Measurements from ENCODE around the gene KAT6B. TPM values are rescaled to one million over a fixed set of nuclear protein-coding genes. Genes with fewer than 3 reads are reported as not detected.

Gene KAT6B
- total and polyA plus RNA-seq, 10 of the 15 experiments (the other 5 are each of a cell fraction or from before 2014, with no cell fraction given) = 2.7 to 22.6 (median 15.7) TPM

DNA sequence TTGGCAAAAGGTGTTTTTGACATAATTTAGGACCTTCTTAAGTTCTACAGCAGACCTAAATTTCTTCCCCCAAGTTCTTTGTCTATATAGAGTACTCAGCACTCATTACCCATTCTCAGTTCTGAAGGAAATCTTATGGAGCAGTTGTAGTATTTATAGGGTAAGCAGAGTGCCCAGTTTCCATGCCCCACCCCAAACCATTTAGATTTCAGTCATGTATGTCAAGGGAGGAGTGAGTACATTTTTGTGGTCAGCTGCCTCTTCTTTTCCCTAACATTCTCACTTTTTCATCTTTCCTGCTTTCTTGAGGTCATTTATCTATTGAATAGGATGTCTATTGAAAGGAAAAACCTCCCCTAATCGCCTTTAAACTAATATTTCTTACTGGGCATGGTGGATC is 83.3 kb downstream of the KAT6B start (continued):
- no peak for TF ChIP-seq SUZ12 (IDR thresholded peaks at IDR 0.05; ENCODE audit: unreplicated experiment)

GRCh38 chr10:74910241-74910975 is 84.0 kb downstream of the KAT6B start:
- in situ Hi-C loops (cut with MboI) = no loop called here
- no peak for TF ChIP-seq EGR1 (IDR thresholded peaks at IDR 0.05; ENCODE audit: borderline replicate concordance in 1 of 2, low read depth in 2 of 2, low read length in 2 of 2)
- TF ChIP-seq BRCA1 (IDR thresholded peaks at IDR 0.05; ENCODE audit: low read depth, low read length) = no peak
- TF ChIP-seq, protein P1, sequence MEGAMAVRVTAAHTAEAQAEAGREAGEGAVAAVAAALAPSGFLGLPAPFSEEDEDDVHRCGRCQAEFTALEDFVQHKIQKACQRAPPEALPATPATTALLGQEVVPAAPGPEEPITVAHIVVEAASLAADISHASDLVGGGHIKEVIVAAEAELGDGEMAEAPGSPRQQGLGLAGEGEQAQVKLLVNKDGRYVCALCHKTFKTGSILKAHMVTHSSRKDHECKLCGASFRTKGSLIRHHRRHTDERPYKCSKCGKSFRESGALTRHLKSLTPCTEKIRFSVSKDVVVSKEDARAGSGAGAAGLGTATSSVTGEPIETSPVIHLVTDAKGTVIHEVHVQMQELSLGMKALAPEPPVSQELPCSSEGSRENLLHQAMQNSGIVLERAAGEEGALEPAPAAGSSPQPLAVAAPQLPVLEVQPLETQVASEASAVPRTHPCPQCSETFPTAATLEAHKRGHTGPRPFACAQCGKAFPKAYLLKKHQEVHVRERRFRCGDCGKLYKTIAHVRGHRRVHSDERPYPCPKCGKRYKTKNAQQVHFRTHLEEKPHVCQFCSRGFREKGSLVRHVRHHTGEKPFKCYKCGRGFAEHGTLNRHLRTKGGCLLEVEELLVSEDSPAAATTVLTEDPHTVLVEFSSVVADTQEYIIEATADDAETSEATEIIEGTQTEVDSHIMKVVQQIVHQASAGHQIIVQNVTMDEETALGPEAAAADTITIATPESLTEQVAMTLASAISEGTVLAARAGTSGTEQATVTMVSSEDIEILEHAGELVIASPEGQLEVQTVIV (IDR thresholded peaks at IDR 0.05; ENCODE audit: borderline replicate concordance, partially characterized antibody) = no peak
- TF ChIP-seq, protein P2, sequence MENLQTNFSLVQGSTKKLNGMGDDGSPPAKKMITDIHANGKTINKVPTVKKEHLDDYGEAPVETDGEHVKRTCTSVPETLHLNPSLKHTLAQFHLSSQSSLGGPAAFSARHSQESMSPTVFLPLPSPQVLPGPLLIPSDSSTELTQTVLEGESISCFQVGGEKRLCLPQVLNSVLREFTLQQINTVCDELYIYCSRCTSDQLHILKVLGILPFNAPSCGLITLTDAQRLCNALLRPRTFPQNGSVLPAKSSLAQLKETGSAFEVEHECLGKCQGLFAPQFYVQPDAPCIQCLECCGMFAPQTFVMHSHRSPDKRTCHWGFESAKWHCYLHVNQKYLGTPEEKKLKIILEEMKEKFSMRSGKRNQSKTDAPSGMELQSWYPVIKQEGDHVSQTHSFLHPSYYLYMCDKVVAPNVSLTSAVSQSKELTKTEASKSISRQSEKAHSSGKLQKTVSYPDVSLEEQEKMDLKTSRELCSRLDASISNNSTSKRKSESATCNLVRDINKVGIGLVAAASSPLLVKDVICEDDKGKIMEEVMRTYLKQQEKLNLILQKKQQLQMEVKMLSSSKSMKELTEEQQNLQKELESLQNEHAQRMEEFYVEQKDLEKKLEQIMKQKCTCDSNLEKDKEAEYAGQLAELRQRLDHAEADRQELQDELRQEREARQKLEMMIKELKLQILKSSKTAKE (IDR thresholded peaks at IDR 0.05; ENCODE audit: low read depth, poor library complexity, severe bottlenecking) = no peak
- TF ChIP-seq, protein P3, sequence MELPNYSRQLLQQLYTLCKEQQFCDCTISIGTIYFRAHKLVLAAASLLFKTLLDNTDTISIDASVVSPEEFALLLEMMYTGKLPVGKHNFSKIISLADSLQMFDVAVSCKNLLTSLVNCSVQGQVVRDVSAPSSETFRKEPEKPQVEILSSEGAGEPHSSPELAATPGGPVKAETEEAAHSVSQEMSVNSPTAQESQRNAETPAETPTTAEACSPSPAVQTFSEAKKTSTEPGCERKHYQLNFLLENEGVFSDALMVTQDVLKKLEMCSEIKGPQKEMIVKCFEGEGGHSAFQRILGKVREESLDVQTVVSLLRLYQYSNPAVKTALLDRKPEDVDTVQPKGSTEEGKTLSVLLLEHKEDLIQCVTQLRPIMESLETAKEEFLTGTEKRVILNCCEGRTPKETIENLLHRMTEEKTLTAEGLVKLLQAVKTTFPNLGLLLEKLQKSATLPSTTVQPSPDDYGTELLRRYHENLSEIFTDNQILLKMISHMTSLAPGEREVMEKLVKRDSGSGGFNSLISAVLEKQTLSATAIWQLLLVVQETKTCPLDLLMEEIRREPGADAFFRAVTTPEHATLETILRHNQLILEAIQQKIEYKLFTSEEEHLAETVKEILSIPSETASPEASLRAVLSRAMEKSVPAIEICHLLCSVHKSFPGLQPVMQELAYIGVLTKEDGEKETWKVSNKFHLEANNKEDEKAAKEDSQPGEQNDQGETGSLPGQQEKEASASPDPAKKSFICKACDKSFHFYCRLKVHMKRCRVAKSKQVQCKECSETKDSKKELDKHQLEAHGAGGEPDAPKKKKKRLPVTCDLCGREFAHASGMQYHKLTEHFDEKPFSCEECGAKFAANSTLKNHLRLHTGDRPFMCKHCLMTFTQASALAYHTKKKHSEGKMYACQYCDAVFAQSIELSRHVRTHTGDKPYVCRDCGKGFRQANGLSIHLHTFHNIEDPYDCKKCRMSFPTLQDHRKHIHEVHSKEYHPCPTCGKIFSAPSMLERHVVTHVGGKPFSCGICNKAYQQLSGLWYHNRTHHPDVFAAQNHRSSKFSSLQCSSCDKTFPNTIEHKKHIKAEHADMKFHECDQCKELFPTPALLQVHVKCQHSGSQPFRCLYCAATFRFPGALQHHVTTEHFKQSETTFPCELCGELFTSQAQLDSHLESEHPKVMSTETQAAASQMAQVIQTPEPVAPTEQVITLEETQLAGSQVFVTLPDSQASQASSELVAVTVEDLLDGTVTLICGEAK (IDR thresholded peaks at IDR 0.05; ENCODE audit: borderline replicate concordance) = no peak
- TF ChIP-seq LARP7 (IDR thresholded peaks at IDR 0.05) = no peak
- no peak for TF ChIP-seq CHD2 (IDR thresholded peaks at IDR 0.05; ENCODE audit: borderline replicate concordance, low read depth, low read length)
- no peak for TF ChIP-seq TARDBP (IDR thresholded peaks at IDR 0.05; ENCODE audit: borderline replicate concordance)

More at GRCh38 chr10:74910241-74910975, 84.0 kb downstream of the KAT6B start:
- Histone ChIP-seq H3K79me2 (ENCODE audit: control insufficient read depth, insufficient read depth, low read length) (peaks cover 11% of the 10 kb centered on the region), H3K4me3 (no peak overlapping the region), H3K9ac (ENCODE audit: control insufficient read depth, insufficient read depth, low read length) (no peak overlapping the region), H4K20me1 (ENCODE audit: control insufficient read depth, insufficient read depth) (no peaks in the 10 kb centered on the region), H3K4me1 (ENCODE audit: control insufficient read depth, insufficient read depth, low read length) (peaks cover 5% of the 10 kb centered on the region), H3K4me2 (ENCODE audit: control insufficient read depth, insufficient read depth) (no peak overlapping the region), H3K27me3 (replicated peaks in 1 of 2; ENCODE audit: control insufficient read depth in 2 of 2, insufficient read depth in 2 of 2, low read length in 1 of 2) (no peaks in the 10 kb centered on the region), H3K9me3 (replicated peaks; ENCODE audit: control insufficient read depth, insufficient read depth, low read length) (no peaks in the 10 kb centered on the region; the same call in 2 of the 3 replicates), H3K36me3 (ENCODE audit: control insufficient read depth in 2 of 2, insufficient read depth in 2 of 2, low read length in 1 of 2) (no peaks in the 10 kb centered on the region), H3K27ac (ENCODE audit: control insufficient read depth, insufficient read depth) (no peak overlapping the region), H2AFZ (ENCODE audit: control insufficient read depth, low read depth, low read length) (no peak overlapping the region)
- ChIA-PET POLR2A (interaction anchor here (0.7 to 7.5 kb wide), 4 partner anchors 7 to 1474 kb away, joined by 3 to 47 read pairs (median 4); no protein-coding TSS in a partner anchor), SMC1A (ENCODE audit: uncharacterized antibody, unreplicated experiment) (interaction anchor here (0.6 to 2.3 kb wide), 4 partner anchors 8 to 1139 kb away, joined by 3 to 6 read pairs (median 4); a partner anchor contains a TSS), CTCF (interaction anchor here (0.5 to 1.4 kb wide), 2 partner anchors 11 to 81 kb away, joined by 3 to 4 read pairs; no protein-coding TSS in a partner anchor), RAD21 (ENCODE audit: unreplicated experiment) (no interaction called here)
- DNase-seq (ENCODE audit: low read depth, low spot score) (no peak), ATAC-seq (no peak), FAIRE-seq (no peak)
- 85% methylated on average over 4 of the region's 4 CpGs for WGBS (ENCODE audit: insufficient coverage, insufficient replicate concordance, low lambda C conversion rate, missing lambda C conversion rate)
- intact Hi-C loops (cut with micrococcal nuclease; ENCODE audit: unreplicated experiment) = no loop called here
- BruUV-seq (replicated peaks) = no TSS peak
